CD4-positive, alpha-beta T cell (primary cell): ENCODE measurements around the gene DIP2C. TPM values are rescaled to one million over a fixed set of nuclear protein-coding genes. Genes with fewer than 3 reads are reported as not detected.
"Not testable (repeated sequence)": the region's sequence is repeated elsewhere in the genome, so short reads cannot be mapped to it uniquely, and the experiment has no call there.

Experiments used
- ATAC-seq: fragments of 200-7000 bp; cut with Tn5 transposase; one replicate; pipeline ENCODE4 v1.10.0; 2022; ENCODE audit warnings: mild to moderate bottlenecking; ENCODE audit not compliant: poor library complexity
- CTCF ChIA-PET: fragments of 350-600 bp; sonication (Branson Sonifier 250); formaldehyde crosslinking; loops from one replicate; lab custom pipeline; 2021; ENCODE audit warnings: antibody characterized with exemption, inconsistent platforms; lab: Charles Lee
- POLR2A ChIA-PET: fragments of 350-600 bp; sonication (Branson Sonifier 250); formaldehyde crosslinking; loops from one replicate; lab custom pipeline; 2021; ENCODE audit warnings: antibody characterized with exemption, inconsistent platforms; lab: Charles Lee
- DNase-seq, 14 experiments: peaks; one replicate each; pipeline ENCODE4 v3.0.0-alpha.2; 2013 to 2020; ENCODE audit warnings: mixed read lengths in 2 of 14
- H3K27ac ChIP-seq, 2 donors: one replicate each; pipeline versions ENCODE4 v1.5.1 to v1.7.0; 2013; ENCODE audit warnings: low read length in 2 of 2, low read depth in 1 of 2, mild to moderate bottlenecking in 1 of 2
- H3K27me3 ChIP-seq, 2 experiments: 1 replicate in 1 of 2; 2 replicates in 1 of 2; pipeline versions ENCODE4 v1.6.1 to v1.7.0; 2013; ENCODE audit warnings: low read length in 2 of 2, control low read depth in 1 of 2, mild to moderate bottlenecking in 1 of 2, moderate library complexity in 1 of 2; ENCODE audit not compliant: insufficient read depth in 2 of 2, control insufficient read depth in 1 of 2
- H3K36me3 ChIP-seq: one replicate; pipeline ENCODE4 v1.6.1; 2013; ENCODE audit warnings: low read length, control low read depth; ENCODE audit not compliant: insufficient read depth
- H3K4me1 ChIP-seq: one replicate; pipeline ENCODE4 v1.6.1; 2013; ENCODE audit warnings: low read length, control low read depth; ENCODE audit not compliant: insufficient read depth
- H3K4me3 ChIP-seq: one replicate; pipeline ENCODE4 v1.5.1; 2013; ENCODE audit warnings: mild to moderate bottlenecking, low read length, moderate library complexity
- H3K9me3 ChIP-seq, 2 experiments: 1 replicate in 1 of 2; 2 replicates in 1 of 2; pipeline versions ENCODE4 v1.6.1 to v1.7.0; 2013; ENCODE audit warnings: low read length in 2 of 2, mild to moderate bottlenecking in 2 of 2, control low read depth in 1 of 2, moderate library complexity in 1 of 2; ENCODE audit not compliant: control insufficient read depth in 1 of 2, insufficient read depth in 1 of 2
- H3K27ac Mint-ChIP-seq: one replicate; pipeline ENCODE4 v1.8.0; 2020; ENCODE audit warnings: mixed read lengths
- H3K27me3 Mint-ChIP-seq: one replicate; pipeline ENCODE4 v1.8.0; 2021; ENCODE audit warnings: mixed read lengths
- H3K36me3 Mint-ChIP-seq: one replicate; pipeline ENCODE4 v1.8.0; 2021; ENCODE audit warnings: low read depth, mixed read lengths
- H3K4me1 Mint-ChIP-seq: one replicate; pipeline ENCODE4 v1.8.0; 2021; ENCODE audit warnings: low read depth, mixed read lengths
- H3K4me3 Mint-ChIP-seq: one replicate; pipeline ENCODE4 v1.8.0; 2020; ENCODE audit warnings: mild to moderate bottlenecking, mixed read lengths
- H3K9me3 Mint-ChIP-seq: one replicate; pipeline ENCODE4 v1.8.0; 2020; ENCODE audit warnings: mixed read lengths
- CTCF ChIP-seq: fragments of 200-600 bp; IDR thresholded peaks from one replicate; pipeline ENCODE4 v1.8.0; 2022; ENCODE audit warnings: antibody characterized with exemption, mild to moderate bottlenecking
- intact Hi-C, 2 experiments: fragments of 100-400 bp; cut with DNase I in 1 of 2; cut with micrococcal nuclease in 1 of 2; formaldehyde crosslinking; loops; one replicate each; pipeline versions ENCODE4 v1.15.1 to v1.9.0; 2023 to 2025; cut with DNase I, micrococcal nuclease
- total RNA-seq, 174 experiments: library from RNA in 2 of 174; stranded (reverse) in 2 of 174; gene quantifications; one replicate each; pipeline ENCODE4 v1.2.3 and lab custom pipeline; 2021 to 2026

The DIP2C gene
- total RNA-seq, 2 experiments from 2014 or later: 4.1 TPM

- H3K9me3 ChIP-seq: no peaks in the 10 kb centered on the region
- H3K4me1 Mint-ChIP-seq: no peaks in the 10 kb centered on the region
- ATAC-seq (no peak), DNase-seq (no peak)
- H3K36me3 ChIP-seq: no peaks in the 10 kb centered on the region
- H3K27ac ChIP-seq: no peak overlapping the region
- ChIA-PET CTCF (no interaction called here), POLR2A (no interaction called here)
- peaks cover 12% of the 10 kb centered on the region for H3K27me3 Mint-ChIP-seq
- no peaks in the 10 kb centered on the region for H3K9me3 Mint-ChIP-seq
- H3K27ac Mint-ChIP-seq: no peak overlapping the region
- intact Hi-C loops: no loop called here
- H3K36me3 Mint-ChIP-seq: no peaks in the 10 kb centered on the region
- H3K4me3 Mint-ChIP-seq: no peak overlapping the region
- no peak for TF ChIP-seq CTCF
- no peak overlapping the region for H3K4me3 ChIP-seq
- peaks cover 0 to 2% of the 10 kb centered on the region in 2 experiments for H3K27me3 ChIP-seq
- H3K4me1 ChIP-seq: no peaks in the 10 kb centered on the region
Measured at GRCh38 chr10:614139-614711, 75.2 kb downstream of the DIP2C start.

- intact Hi-C loops: no loop called here
- POLR2A ChIA-PET: no interaction called here
- Histone ChIP-seq H3K27me3 (peaks cover 0 to under 1% of the 10 kb centered on the region in 2 experiments), H3K4me3 (no peak overlapping the region), H3K9me3 (no peaks in the 10 kb centered on the region), H3K4me1 (no peaks in the 10 kb centered on the region), H3K36me3 (no peaks in the 10 kb centered on the region), H3K27ac (no peak overlapping the region)
- CTCF ChIA-PET: no interaction called here
- ATAC-seq (no peak), DNase-seq (no peak)
- Mint-ChIP-seq H3K4me1 (no peaks in the 10 kb centered on the region), H3K36me3 (no peaks in the 10 kb centered on the region), H3K27me3 (peaks cover 6% of the 10 kb centered on the region), H3K4me3 (no peak overlapping the region), H3K27ac (no peak overlapping the region), H3K9me3 (no peaks in the 10 kb centered on the region)
- no peak for TF ChIP-seq CTCF
Measured at GRCh38 chr10:613271-614138, 76.0 kb downstream of the DIP2C start.

- ChIA-PET CTCF (no interaction called here), POLR2A (no interaction called here)
- Mint-ChIP-seq H3K27me3 (peaks cover 2% of the 10 kb centered on the region), H3K9me3 (no peaks in the 10 kb centered on the region), H3K36me3 (no peaks in the 10 kb centered on the region), H3K27ac (no peak overlapping the region), H3K4me1 (no peaks in the 10 kb centered on the region), H3K4me3 (no peak overlapping the region)
- Histone ChIP-seq H3K27ac (no peak overlapping the region), H3K27me3 (no peaks in the 10 kb centered on the region), H3K4me1 (no peaks in the 10 kb centered on the region), H3K36me3 (no peaks in the 10 kb centered on the region), H3K4me3 (no peak overlapping the region), H3K9me3 (no peaks in the 10 kb centered on the region)
- intact Hi-C loops: no loop called here
- no peak for ATAC-seq
- TF ChIP-seq CTCF: no peak
- DNase-seq: no peak
Measured at GRCh38 chr10:612696-613095, 76.8 kb downstream of the DIP2C start.

- H3K4me1 ChIP-seq, H3K36me3 Mint-ChIP-seq, POLR2A ChIA-PET, H3K27ac ChIP-seq, CTCF ChIA-PET, ATAC-seq, H3K9me3 Mint-ChIP-seq, H3K36me3 ChIP-seq, DNase-seq, intact Hi-C loops, H3K4me3 ChIP-seq, H3K27ac Mint-ChIP-seq, H3K4me1 Mint-ChIP-seq, H3K27me3 Mint-ChIP-seq, H3K27me3 ChIP-seq, H3K4me3 Mint-ChIP-seq, H3K9me3 ChIP-seq: not testable (repeated sequence)
Measured at GRCh38 chr10:610642-611305, 78.7 kb downstream of the DIP2C start.
